GM23248 (cell line): ENCODE data around the gene COX17.

Experiments
- EZH2 ChIP-seq: fragments of 200-600 bp; sonication (generic); IDR thresholded peaks from 2 replicates; pipeline ENCODE4 v1.6.1; 2018; ENCODE audit warnings: antibody characterized with exemption, mild to moderate bottlenecking; ENCODE audit not compliant: insufficient read depth, poor library complexity, severe bottlenecking
- EZH2phosphoT487 ChIP-seq: fragments of 200-600 bp; sonication (generic); IDR thresholded peaks from 2 replicates; pipeline ENCODE4 v1.6.1; 2018; ENCODE audit warnings: antibody characterized with exemption, moderate library complexity, mild to moderate bottlenecking, low read depth; ENCODE audit not compliant: insufficient read depth

- no peak for TF ChIP-seq EZH2
- TF ChIP-seq EZH2phosphoT487, result no peak
Measured at GRCh38 chr3:119628816-119629445, 48.3 kb downstream of the COX17 start.
